ENCODE results near the gene GPANK1. TPM values are rescaled to one million over a fixed set of nuclear protein-coding genes. Genes with fewer than 3 reads are reported as not detected.

Gene GPANK1
- total and polyA plus RNA-seq, 2 of the 4 experiments (the other 2 are of a cell fraction) = 6.1 to 13.8 TPM

DNA sequence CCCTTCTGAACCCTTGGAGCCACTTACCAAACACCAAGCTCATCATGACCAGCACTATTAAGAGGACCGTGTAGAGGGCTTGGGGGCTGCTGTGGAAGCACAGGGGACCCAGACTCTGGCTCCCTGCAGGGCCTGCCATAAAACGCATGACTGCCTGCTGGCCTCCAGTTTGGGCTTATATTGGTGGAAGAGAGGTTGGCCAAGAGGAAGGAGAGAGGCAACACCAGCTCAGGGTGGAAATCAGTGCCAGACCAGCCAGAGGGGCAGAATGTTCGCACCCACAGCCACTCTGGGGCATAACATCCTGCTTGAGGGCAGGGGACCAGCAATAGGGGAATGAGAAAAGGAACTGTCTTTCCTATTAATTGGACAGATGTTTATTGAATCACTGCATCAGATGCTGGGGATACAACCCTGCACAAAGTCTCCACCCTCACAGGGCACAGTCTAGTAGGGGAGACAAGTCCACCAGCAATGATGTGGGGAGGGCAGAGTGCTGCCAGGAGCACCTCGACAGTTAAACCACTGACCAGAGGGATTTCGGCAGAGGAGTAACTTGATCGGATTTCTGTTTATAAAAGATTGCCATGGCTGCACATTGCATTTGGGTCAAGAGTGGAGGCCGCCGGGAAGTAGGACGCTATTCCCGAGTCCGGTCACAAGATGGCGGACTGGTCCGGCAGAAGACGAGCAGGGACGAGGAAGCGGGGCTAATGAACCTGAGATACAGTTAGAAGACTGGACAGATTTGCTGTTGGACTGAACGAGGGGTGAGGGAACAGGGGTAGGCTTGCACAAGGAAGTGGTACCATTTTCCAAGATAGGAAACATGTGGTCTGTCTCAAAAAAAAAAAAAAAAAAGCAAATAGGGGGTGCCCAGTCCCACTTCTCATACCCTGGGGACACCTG, 15.7 kb upstream of the GPANK1 start, which contains the start of gene LY6G5C:
TSS of gene LY6G5C (minus strand) at position 842 of the 909 bp plus-strand sequence. CDS start at position 148, 694 bp downstream.
- Histone ChIP-seq H2AFZ (replicated peaks; ENCODE audit: low read length, poor library complexity) (peak within 1 kb of the TSS; percentile 93), H3K14ac (replicated peaks; ENCODE audit: low read depth, low read length) (peak within 1 kb of the TSS; percentile 26), H4K20me1 (ENCODE audit: insufficient read depth, low read length) (no peaks in the 10 kb centered on the region), H3K18ac (ENCODE audit: low read depth, low read length) (peak within 1 kb of the TSS; percentile 40; the same call in 1 of the 2 replicates), H4K5ac (ENCODE audit: low read depth, low read length) (peak within 1 kb of the TSS; percentile 82), H2BK5ac (ENCODE audit: low read depth, low read length, poor library complexity, severe bottlenecking) (peak within 1 kb of the TSS; percentile 23), H3K23ac (ENCODE audit: low read depth, low read length) (peak within 1 kb of the TSS; percentile 47; the same call in 1 of the 2 replicates), H3K4me3 (ENCODE audit: insufficient read depth, low read depth, low read length) (peak within 1 kb of the TSS; percentile 27), H2BK15ac (ENCODE audit: low read depth, low read length) (peak within 1 kb of the TSS; percentile 38; the same call in 1 of the 3 replicates), H2AK9ac (replicated peaks; ENCODE audit: low read depth, low read length, poor library complexity) (peak within 1 kb of the TSS; percentile 84), H3K9me3 (ENCODE audit: control insufficient read depth, insufficient read depth, low read length) (no peaks in the 10 kb centered on the region), H3K9ac (ENCODE audit: low read depth, low read length) (peak within 1 kb of the TSS; percentile 53), H4K8ac (ENCODE audit: low read depth in 2 of 2, low read length in 2 of 2) (peak within 1 kb of the TSS; percentile 68 to 78), H3K27me3 (ENCODE audit: control insufficient read depth, insufficient read depth, low read length) (no peaks in the 10 kb centered on the region), H2AK5ac (ENCODE audit: low read depth, low read length) (peak within 1 kb of the TSS; percentile 37; the same call in 1 of the 2 replicates), H3K79me1 (ENCODE audit: low read depth in 1 of 2, low read length in 2 of 2) (no peaks in the 10 kb centered on the region), H2BK20ac (ENCODE audit: low read depth, low read length) (no peak within 1 kb of the TSS), H3K4me2 (ENCODE audit: low read depth, low read length) (peak within 1 kb of the TSS; percentile 79), H2BK120ac (ENCODE audit: low read depth, low read length) (peak within 1 kb of the TSS; percentile 33), H3K56ac (ENCODE audit: extremely low read depth, insufficient read depth, low read length) (no peak within 1 kb of the TSS), H3K4me1 (ENCODE audit: control insufficient read depth, insufficient read depth, low read length) (peaks cover 12% of the 10 kb centered on the region), H3K4ac (ENCODE audit: low read depth, low read length) (peak within 1 kb of the TSS; percentile 62), H3K9me1 (ENCODE audit: insufficient read depth, low read length) (0 out of 2 replicates have a peak, but pooled peaks cover 5% of the 10 kb centered on the region), H4K91ac (ENCODE audit: insufficient read depth, low read depth, low read length) (peak within 1 kb of the TSS; percentile 69), H3K36me3 (ENCODE audit: control insufficient read depth, insufficient read depth, low read length) (peaks cover 1% of the 10 kb centered on the region; the same call in 1 of the 2 replicates), H3K27ac (ENCODE audit: insufficient read depth, low read length) (peak within 1 kb of the TSS; percentile 42)
- BruUV-seq (replicated peaks) = no TSS peak
- DNase-seq (peak; percentile 94), ATAC-seq (ENCODE audit: low read depth) (peak; percentile 96)
- dilution Hi-C loops (cut with HindIII; ENCODE audit: low sequenced_read_pairs, unreplicated experiment) = no loop called here
- in situ Hi-C loops (cut with MboI; ENCODE audit: low sequenced_read_pairs) = loop anchor here (10.0 kb wide), 2 partner anchors 154 to 264 kb away; partner anchors contain the start of gene CFB
- intact Hi-C loops (cut with micrococcal nuclease) = loop anchor here (1.0 to 2.0 kb wide), 5 partner anchors 48 to 272 kb away; partner anchors contain the start of gene DDAH2
- 0% methylated on average over 10 of the region's 17 CpGs; no CpG with 5 or more reads in 1 of the 2 experiments for WGBS, 2 experiments (ENCODE audit: extremely low coverage in 2 of 2, insufficient read length in 1 of 2)
- POLR2A ChIA-PET (ENCODE audit: unreplicated experiment) = interaction anchor here (0.6 kb wide), 2 partner anchors 271 to 496 kb away, joined by 3 to 5 read pairs; partner anchors contain the start of gene AGPAT1
- CTCF ChIA-PET = interaction anchor here (0.6 to 0.8 kb wide), 2 partner anchors 14 to 49 kb away, joined by 3 read pairs; partner anchors contain the start of gene DDAH2
- TF ChIP-seq, protein P1, sequence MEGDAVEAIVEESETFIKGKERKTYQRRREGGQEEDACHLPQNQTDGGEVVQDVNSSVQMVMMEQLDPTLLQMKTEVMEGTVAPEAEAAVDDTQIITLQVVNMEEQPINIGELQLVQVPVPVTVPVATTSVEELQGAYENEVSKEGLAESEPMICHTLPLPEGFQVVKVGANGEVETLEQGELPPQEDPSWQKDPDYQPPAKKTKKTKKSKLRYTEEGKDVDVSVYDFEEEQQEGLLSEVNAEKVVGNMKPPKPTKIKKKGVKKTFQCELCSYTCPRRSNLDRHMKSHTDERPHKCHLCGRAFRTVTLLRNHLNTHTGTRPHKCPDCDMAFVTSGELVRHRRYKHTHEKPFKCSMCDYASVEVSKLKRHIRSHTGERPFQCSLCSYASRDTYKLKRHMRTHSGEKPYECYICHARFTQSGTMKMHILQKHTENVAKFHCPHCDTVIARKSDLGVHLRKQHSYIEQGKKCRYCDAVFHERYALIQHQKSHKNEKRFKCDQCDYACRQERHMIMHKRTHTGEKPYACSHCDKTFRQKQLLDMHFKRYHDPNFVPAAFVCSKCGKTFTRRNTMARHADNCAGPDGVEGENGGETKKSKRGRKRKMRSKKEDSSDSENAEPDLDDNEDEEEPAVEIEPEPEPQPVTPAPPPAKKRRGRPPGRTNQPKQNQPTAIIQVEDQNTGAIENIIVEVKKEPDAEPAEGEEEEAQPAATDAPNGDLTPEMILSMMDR (conservative IDR thresholded peaks at IDR 0.05; ENCODE audit: low read depth, low read length) = peak; percentile 94
- TF ChIP-seq CHD1 (IDR thresholded peaks at IDR 0.05; ENCODE audit: low read depth, low read length) (no peak), BHLHE40 (IDR thresholded peaks at IDR 0.05; ENCODE audit: low read depth, low read length) (no peak), POLR2A (IDR thresholded peaks at IDR 0.05; ENCODE audit: low read depth, low read length) (no peak; the same call in 1 of the 2 replicates), SMC3 (IDR thresholded peaks at IDR 0.05; ENCODE audit: low read depth, low read length) (peak; percentile 83), FOS (IDR thresholded peaks at IDR 0.05; ENCODE audit: low read depth, low read length) (no peak), RAD21 (IDR thresholded peaks at IDR 0.05; ENCODE audit: low read length) (peak; percentile 97), MXI1 (IDR thresholded peaks at IDR 0.05; ENCODE audit: borderline replicate concordance, low read depth, low read length) (peak; percentile 46; the same call in 1 of the 2 replicates), RCOR1 (IDR thresholded peaks at IDR 0.05; ENCODE audit: insufficient replicate concordance, low read length) (peak; percentile 45), RFX5 (IDR thresholded peaks at IDR 0.05; ENCODE audit: low read depth, low read length) (no peak)
- TF ChIP-seq, protein P2, sequence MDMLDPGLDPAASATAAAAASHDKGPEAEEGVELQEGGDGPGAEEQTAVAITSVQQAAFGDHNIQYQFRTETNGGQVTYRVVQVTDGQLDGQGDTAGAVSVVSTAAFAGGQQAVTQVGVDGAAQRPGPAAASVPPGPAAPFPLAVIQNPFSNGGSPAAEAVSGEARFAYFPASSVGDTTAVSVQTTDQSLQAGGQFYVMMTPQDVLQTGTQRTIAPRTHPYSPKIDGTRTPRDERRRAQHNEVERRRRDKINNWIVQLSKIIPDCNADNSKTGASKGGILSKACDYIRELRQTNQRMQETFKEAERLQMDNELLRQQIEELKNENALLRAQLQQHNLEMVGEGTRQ (IDR thresholded peaks at IDR 0.05; ENCODE audit: low read depth, low read length) = no peak
- TF ChIP-seq, protein P3, sequence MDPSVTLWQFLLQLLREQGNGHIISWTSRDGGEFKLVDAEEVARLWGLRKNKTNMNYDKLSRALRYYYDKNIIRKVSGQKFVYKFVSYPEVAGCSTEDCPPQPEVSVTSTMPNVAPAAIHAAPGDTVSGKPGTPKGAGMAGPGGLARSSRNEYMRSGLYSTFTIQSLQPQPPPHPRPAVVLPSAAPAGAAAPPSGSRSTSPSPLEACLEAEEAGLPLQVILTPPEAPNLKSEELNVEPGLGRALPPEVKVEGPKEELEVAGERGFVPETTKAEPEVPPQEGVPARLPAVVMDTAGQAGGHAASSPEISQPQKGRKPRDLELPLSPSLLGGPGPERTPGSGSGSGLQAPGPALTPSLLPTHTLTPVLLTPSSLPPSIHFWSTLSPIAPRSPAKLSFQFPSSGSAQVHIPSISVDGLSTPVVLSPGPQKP (IDR thresholded peaks at IDR 0.05; ENCODE audit: borderline replicate concordance, low read depth, low read length) = no peak

Data from IMR-90 (cell line).